ENCODE measurements around the gene KCNJ4.

The KCNJ4 gene

DNA sequence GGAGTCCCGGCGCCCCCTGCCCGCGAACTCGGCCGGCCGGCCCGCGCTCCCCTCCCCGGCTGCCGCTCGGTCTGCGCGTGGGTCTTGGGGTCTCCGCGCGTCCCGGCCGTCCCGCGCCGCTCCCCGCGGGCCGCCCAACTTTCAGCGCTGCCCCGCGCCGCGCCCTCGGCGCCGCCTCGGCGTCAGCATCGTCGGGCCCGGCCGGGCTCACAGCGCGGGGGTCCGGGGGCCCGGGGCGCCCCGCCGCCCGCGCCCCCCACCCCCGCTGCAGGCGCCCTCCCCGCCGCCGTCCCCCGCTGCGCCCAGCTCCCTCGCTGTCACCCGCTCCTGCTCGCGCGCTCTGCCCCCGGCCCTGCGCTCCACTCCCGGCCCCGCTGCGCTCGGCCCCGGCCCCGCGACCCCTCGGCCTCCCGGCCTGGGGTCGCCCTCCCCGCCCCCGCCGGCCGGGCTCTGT lies at the start of gene KCNJ4:
KCNJ4 (minus strand) TSS at position 124 of the 454 bp plus-strand sequence. CDS start 27,067 bp downstream, outside the sequence.
- TF ChIP-seq, protein P1, sequence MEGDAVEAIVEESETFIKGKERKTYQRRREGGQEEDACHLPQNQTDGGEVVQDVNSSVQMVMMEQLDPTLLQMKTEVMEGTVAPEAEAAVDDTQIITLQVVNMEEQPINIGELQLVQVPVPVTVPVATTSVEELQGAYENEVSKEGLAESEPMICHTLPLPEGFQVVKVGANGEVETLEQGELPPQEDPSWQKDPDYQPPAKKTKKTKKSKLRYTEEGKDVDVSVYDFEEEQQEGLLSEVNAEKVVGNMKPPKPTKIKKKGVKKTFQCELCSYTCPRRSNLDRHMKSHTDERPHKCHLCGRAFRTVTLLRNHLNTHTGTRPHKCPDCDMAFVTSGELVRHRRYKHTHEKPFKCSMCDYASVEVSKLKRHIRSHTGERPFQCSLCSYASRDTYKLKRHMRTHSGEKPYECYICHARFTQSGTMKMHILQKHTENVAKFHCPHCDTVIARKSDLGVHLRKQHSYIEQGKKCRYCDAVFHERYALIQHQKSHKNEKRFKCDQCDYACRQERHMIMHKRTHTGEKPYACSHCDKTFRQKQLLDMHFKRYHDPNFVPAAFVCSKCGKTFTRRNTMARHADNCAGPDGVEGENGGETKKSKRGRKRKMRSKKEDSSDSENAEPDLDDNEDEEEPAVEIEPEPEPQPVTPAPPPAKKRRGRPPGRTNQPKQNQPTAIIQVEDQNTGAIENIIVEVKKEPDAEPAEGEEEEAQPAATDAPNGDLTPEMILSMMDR (IDR thresholded peaks at IDR 0.05; ENCODE audit: extremely low read depth, insufficient read depth, missing control alignments) = no peak
- DNase-seq (ENCODE audit: low spot score) = no peak
- in situ Hi-C loops (cut with MboI; ENCODE audit: low pct_unique_long_range_greater_than_20kb, low sequenced_read_pairs, unreplicated experiment) = no loop called here

- in situ Hi-C loops (cut with MboI; ENCODE audit: low pct_unique_long_range_greater_than_20kb, low sequenced_read_pairs, unreplicated experiment) = no loop called here
- TF ChIP-seq, protein P1 (IDR thresholded peaks at IDR 0.05; ENCODE audit: extremely low read depth, insufficient read depth, missing control alignments) = no peak
- no peak for DNase-seq (ENCODE audit: low spot score)
Measured at GRCh38 chr22:38503021-38503420, 48.0 kb upstream of the KCNJ4 start.

GRCh38 chr22:38501797-38502672 lies 47.0 kb upstream of the KCNJ4 start:
- in situ Hi-C loops (cut with MboI; ENCODE audit: low pct_unique_long_range_greater_than_20kb, low sequenced_read_pairs, unreplicated experiment) = no loop called here
- DNase-seq (ENCODE audit: low spot score) = no peak
- TF ChIP-seq, protein P1 (IDR thresholded peaks at IDR 0.05; ENCODE audit: extremely low read depth, insufficient read depth, missing control alignments) = no peak

DNA sequence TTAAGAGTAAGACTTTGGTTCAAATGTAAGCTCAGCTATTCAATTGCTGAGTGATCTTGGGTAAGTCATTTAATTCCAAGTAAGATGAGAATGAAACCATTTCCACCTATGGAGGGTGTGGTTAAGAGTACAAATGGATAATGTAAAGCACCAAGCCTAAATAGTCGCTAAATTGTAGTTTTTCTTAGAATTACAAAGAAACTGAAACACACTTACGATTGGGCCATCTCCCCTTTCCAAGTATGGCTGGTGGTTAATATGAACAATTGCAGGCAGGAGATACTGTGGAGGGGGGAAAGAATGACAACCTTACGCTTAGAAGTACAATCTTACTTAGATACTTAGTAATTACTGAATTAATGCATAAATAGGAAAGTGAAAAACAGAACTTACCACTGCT lies 42.9 kb upstream of the KCNJ4 start:
- TF ChIP-seq, protein P1 (IDR thresholded peaks at IDR 0.05; ENCODE audit: extremely low read depth, insufficient read depth, missing control alignments) = no peak
- in situ Hi-C loops (cut with MboI; ENCODE audit: low pct_unique_long_range_greater_than_20kb, low sequenced_read_pairs, unreplicated experiment) = no loop called here
- no peak for DNase-seq (ENCODE audit: low spot score)

GRCh38 chr22:38494939-38495338 lies 39.9 kb upstream of the KCNJ4 start:
- in situ Hi-C loops (cut with MboI; ENCODE audit: low pct_unique_long_range_greater_than_20kb, low sequenced_read_pairs, unreplicated experiment) = no loop called here
- no peak for DNase-seq (ENCODE audit: low spot score)
- TF ChIP-seq, protein P1 (IDR thresholded peaks at IDR 0.05; ENCODE audit: extremely low read depth, insufficient read depth, missing control alignments) = no peak

GRCh38 chr22:38494498-38494897 lies 39.5 kb upstream of the KCNJ4 start:
- in situ Hi-C loops (cut with MboI; ENCODE audit: low pct_unique_long_range_greater_than_20kb, low sequenced_read_pairs, unreplicated experiment) = no loop called here
- TF ChIP-seq, protein P1 (IDR thresholded peaks at IDR 0.05; ENCODE audit: extremely low read depth, insufficient read depth, missing control alignments) = no peak
- no peak for DNase-seq (ENCODE audit: low spot score)
